NT2/D1 (cell line): Measurements from ENCODE around the gene TAS1R3.
A peak's percentile ranks its signal among the peaks of the same experiment; 100 is the strongest.

ENCODE experiments used
- DNase-seq: peaks from one replicate; pipeline ENCODE4 v3.0.0-alpha.2; 2011; ENCODE audit warnings: low read depth, low spot score
- H3K27me3 ChIP-seq: 2 replicates; pipeline ENCODE4 v1.6.0; 2011; ENCODE audit warnings: mild to moderate bottlenecking; ENCODE audit not compliant: insufficient read length, insufficient read depth
- H3K36me3 ChIP-seq: 2 replicates; pipeline ENCODE4 v1.6.1; 2011; ENCODE audit warnings: mild to moderate bottlenecking, low read length, mixed read lengths; ENCODE audit not compliant: insufficient read depth, insufficient read length
- H3K4me1 ChIP-seq: 2 replicates; pipeline ENCODE4 v1.5.1; 2011; ENCODE audit not compliant: insufficient read depth, insufficient read length
- H3K4me3 ChIP-seq: 2 replicates; pipeline ENCODE4 v1.5.1; 2011; ENCODE audit warnings: low read depth; ENCODE audit not compliant: insufficient read length
- H3K9ac ChIP-seq: 2 replicates; pipeline ENCODE4 v1.6.0; 2011; ENCODE audit warnings: low read depth; ENCODE audit not compliant: insufficient read length
- H3K9me3 ChIP-seq: 2 replicates; pipeline ENCODE4 v1.5.1; 2011; ENCODE audit warnings: mild to moderate bottlenecking, low read length; ENCODE audit not compliant: insufficient read depth
- SUZ12 ChIP-seq: IDR thresholded peaks from 2 replicates; pipeline ENCODE4 v1.6.1; 2011; ENCODE audit not compliant: insufficient read length, insufficient read depth; ENCODE audit errors: extremely low read depth
- YY1 ChIP-seq: IDR thresholded peaks from 2 replicates; pipeline ENCODE4 v1.6.1; 2011; ENCODE audit not compliant: insufficient read length, insufficient read depth
- ZNF274 ChIP-seq: IDR thresholded peaks from 2 replicates; pipeline ENCODE4 v1.6.1; 2011; ENCODE audit warnings: mild to moderate bottlenecking, low read depth, low read length

TAS1R3 gene

DNA sequence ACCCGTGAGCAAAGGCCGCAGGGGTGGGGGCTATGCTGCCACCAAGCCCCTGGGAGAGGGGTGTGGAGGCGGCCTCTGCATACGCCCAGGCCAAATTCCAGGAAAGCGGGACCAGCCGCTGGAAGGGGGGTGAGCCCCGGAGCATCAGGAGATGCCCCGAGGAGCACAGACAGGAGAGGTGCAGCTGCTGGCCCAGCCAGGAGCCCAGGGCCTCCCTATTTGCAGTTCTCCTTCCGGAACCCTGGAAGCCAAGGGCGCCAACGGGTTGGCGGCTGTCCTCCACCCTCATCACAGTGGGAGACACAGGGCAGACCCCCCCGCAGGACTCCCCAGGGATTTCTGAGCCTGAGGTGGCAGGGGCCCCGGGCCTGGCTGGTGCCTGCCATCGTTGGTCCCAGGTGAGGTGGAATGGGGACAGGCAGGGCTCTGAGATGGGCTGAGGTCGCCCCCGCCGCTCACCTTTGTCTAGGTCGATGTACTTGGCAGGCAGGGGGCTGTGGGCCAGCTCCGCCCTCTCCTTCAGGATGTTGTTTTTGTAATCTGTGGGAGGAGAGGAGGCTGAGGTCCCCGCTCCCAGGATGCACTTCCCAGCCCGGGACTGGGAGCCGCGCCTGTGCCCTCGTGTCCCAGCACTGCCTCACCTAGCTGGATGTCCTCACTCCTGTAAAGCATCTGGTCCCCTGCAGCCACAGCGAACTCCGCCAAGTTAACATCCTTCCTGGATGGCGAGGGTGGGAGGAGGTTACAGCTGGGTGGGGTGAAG lies 22.5 kb downstream of the TAS1R3 start:
- peaks cover 29% of the 10 kb centered on the region for H3K36me3 ChIP-seq
- no peak overlapping the region for H3K4me3 ChIP-seq
- H3K9ac ChIP-seq = peak overlapping the region; percentile 32
- no peaks in the 10 kb centered on the region for H3K9me3 ChIP-seq
- H3K27me3 ChIP-seq = no peaks in the 10 kb centered on the region
- peaks cover 11% of the 10 kb centered on the region for H3K4me1 ChIP-seq
- TF ChIP-seq SUZ12 (no peak), YY1 (no peak), ZNF274 (no peak)
- DNase-seq = no peak

DNA sequence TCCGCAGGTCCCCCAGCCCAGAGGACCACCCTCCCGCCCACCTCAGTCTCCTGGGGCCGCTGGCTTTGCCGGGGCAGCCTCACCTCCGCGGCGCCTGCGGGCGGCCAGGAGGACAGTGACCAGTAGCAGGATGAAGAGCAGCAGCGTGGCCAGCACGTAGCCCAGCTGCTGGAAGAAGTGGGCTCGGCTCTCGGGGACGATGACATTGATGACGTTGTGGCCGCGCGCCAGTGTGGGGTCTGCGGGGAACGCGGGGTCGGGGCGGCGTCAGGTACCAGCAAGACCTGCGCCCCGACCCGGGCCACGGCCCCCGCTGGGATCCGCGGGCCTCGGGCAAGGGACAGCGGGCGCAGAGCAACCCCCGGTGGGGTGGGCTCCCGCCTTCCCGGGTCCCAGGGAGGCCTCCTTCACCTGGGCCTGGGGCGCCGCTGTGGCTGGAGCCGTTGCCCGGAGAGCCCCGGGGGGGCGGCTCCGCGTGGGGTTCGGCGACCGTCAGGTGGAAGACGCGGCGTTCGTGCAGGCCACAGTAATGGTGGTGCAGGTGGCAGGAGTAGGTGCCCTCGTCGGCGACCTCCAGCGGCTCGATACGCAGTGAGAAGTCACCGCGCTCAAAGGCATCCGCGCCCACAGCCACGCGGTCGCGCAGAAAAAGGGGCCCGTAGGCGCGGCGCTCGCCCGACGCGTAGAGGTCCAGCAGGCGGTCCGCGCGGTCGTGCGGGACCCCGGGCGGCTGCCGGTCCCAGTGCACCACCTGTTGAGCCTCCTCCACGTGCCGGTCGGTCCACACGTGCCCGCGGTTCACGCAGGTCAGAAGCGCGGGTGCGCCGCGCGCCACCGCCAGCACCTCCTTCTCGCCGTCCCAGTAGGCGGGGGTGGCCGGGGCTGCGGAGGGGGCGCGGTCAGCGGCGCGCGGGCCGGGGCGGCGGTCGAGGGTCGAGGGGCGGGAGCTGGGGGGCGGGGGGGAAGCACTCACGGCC lies 23.5 kb downstream of the TAS1R3 start:
- TF ChIP-seq ZNF274 = no peak
- TF ChIP-seq YY1 = no peak
- no peaks in the 10 kb centered on the region for H3K27me3 ChIP-seq
- no peak overlapping the region for H3K9ac ChIP-seq
- H3K4me3 ChIP-seq = no peak overlapping the region
- H3K9me3 ChIP-seq = no peaks in the 10 kb centered on the region
- no peak for DNase-seq
- peaks cover 17% of the 10 kb centered on the region for H3K4me1 ChIP-seq
- H3K36me3 ChIP-seq = peaks cover 29% of the 10 kb centered on the region

DNA sequence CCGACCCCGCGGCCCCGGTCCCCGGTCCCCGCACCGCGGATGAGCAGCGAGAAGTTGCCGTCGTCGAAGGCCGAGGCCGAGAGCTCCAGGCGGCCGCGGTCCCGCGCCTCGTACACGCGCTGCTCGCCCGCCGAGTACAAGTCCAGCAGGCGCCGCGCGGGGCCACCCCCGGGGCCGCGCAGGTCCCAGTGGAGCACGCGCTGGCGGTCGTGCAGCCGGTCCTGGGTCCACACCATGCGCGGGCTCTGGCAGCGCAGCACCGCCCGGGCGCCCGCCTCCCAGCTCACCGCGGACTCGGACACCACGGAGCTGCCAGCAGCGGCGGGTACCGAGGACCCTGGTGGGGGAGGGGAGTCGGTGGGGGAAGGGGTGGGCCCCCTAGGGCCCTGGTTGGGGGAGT lies 24.3 kb downstream of the TAS1R3 start:
- Histone ChIP-seq H3K9ac (no peak overlapping the region), H3K36me3 (peaks cover 29% of the 10 kb centered on the region), H3K4me3 (no peak overlapping the region), H3K27me3 (no peaks in the 10 kb centered on the region), H3K9me3 (no peaks in the 10 kb centered on the region), H3K4me1 (peaks cover 23% of the 10 kb centered on the region)
- TF ChIP-seq SUZ12 = no peak
- no peak for TF ChIP-seq ZNF274
- TF ChIP-seq YY1 = no peak
- no peak for DNase-seq

DNA sequence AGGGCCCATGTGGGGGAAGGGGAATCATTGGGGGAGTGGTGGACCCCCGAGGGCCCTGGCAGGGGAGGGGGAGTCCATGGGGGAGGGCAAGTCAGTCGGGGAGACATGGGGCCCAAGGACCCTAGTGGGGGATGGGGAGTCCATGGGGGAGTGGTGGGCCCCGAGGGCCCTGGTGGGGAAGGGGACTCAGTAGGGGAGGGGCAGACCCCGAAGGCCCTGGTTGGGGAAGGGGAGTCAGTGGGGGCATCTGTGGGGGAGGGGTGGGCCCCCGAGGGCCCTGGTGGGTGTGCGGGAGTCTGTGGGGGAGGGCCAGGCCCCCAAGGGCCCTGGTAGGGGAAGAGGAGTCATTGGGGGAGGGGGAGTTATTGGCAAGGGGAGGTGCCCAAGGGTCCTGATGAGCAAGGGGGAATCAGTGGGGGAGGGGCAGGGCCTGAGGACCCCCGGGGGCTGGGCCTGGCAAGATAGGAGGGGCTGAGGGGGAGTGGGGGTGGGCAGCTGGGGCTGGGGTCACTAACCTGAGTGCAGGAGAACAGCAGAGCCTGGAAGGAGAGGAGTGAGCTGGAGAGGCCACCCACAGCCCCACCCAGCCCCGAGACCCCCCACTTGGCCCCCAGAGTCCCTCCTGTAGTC lies 25.2 kb downstream of the TAS1R3 start:
- peaks cover 29% of the 10 kb centered on the region for H3K36me3 ChIP-seq
- peak overlapping the region; percentile 71 for H3K4me3 ChIP-seq
- peaks cover 31% of the 10 kb centered on the region for H3K4me1 ChIP-seq
- TF ChIP-seq ZNF274 (no peak), YY1 (no peak), SUZ12 (no peak)
- no peak for DNase-seq
- no peaks in the 10 kb centered on the region for H3K27me3 ChIP-seq
- no peaks in the 10 kb centered on the region for H3K9me3 ChIP-seq
- no peak overlapping the region for H3K9ac ChIP-seq

DNA sequence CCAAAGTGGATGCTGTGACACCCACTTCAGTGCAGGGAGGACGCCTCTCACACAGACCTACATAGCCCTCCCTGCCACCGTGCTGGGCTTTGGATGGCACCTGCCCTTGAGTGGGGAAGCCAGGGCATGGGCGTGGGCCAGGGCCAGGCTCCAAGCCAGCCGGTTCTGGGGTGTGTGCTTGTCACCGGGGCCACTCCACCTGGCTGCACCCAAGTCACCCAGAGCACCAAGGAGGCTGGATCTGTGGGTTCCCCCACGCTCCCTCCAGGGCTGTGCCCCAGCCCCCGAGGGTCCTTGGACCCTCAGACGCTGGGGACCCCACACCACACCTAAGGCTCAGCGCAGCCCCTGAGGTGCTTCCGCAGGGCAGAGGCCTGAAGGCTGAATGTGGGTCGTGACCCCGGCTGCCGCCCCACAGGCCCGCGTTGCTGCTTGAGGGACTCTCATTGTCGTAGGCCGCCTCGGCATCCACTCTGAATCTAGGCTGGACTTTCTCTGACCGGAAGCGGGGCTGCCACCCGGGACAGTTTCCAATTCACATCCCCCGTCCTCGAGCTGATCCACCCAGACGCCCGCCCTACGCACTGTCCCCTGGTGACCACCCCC lies 25.8 kb downstream of the TAS1R3 start:
- Histone ChIP-seq H3K9ac (peak overlapping the region; percentile 80), H3K36me3 (peaks cover 29% of the 10 kb centered on the region), H3K4me3 (peak overlapping the region; percentile 71), H3K4me1 (peaks cover 31% of the 10 kb centered on the region), H3K9me3 (no peaks in the 10 kb centered on the region), H3K27me3 (no peaks in the 10 kb centered on the region)
- TF ChIP-seq ZNF274 = no peak
- no peak for TF ChIP-seq YY1
- TF ChIP-seq SUZ12 = no peak
- no peak for DNase-seq

DNA sequence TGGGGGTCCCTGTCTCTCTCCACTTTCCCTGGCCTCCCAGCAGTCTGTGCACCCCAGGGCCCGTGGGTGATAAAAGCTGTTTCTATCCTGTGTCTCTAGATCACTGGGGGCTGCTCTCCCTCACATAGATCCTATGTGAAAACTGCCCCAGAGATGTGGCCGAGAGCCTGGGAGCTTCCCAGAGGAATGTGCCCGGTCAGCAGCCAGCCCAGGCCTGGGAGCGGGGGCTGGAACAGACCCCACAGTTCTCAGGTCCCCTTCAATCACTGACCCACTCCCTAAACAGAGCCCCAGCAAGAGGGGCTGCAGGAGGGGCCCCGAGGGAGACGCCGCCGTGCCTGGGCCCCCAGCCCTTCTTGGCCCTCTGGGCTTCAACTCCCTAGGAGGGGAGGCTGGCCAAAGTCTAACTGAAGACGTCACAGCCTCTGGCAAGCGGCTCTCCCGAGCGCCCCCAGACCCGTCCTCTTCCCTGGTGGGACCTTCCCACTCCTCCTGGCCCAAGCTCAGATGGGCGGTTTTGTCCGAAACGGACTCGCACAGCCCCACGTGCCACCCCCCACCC lies 26.9 kb downstream of the TAS1R3 start:
- Histone ChIP-seq H3K9ac (peak overlapping the region; percentile 80), H3K4me3 (peak overlapping the region; percentile 71)
- TF ChIP-seq ZNF274 (no peak), YY1 (no peak), SUZ12 (no peak)

More for the DNA sequence above, 26.9 kb downstream of the TAS1R3 start:
- no peaks in the 10 kb centered on the region for H3K9me3 ChIP-seq
- DNase-seq = no peak
- H3K36me3 ChIP-seq = peaks cover 20% of the 10 kb centered on the region
- H3K4me1 ChIP-seq = peaks cover 27% of the 10 kb centered on the region
- H3K27me3 ChIP-seq = no peaks in the 10 kb centered on the region
